HG02885 (cell line): ENCODE results near the gene RPRM.
"Not testable (repeated sequence)": the region's sequence is repeated elsewhere in the genome, so short reads cannot be mapped to it uniquely, and the experiment has no call there.

Experiments used
- ATAC-seq: cut with Tn5 transposase; IDR thresholded peaks from one replicate; pipeline ENCODE4 v1.9.1; 2021; ENCODE audit warnings: mild to moderate bottlenecking; ENCODE audit not compliant: unreplicated experiment, poor library complexity

The RPRM gene

DNA sequence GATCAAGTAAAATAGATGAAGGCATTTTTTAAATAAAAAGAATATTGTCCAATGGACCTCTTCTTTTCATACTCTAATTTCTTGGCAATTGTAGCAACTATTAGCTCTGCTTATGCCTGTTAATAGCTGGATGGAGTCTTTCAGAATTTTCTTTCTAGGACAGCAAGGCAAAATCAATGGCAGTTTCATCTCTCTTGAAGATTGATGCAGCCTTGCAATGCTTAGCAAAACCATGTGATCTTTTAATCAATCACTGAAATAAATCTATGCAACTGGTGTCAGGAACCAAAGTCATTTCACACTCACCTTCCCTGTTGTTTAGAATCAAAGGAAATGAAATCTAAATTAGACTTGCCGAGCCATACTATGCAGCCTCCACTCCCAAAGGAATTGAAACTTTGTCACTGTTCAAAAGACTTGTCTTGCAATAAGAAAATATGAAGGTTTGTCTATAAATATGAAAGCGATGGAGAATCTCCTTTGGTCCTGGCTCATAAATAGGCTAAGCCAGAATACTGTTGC lies 16.2 kb downstream of the RPRM start:
- ATAC-seq, result no peak

DNA sequence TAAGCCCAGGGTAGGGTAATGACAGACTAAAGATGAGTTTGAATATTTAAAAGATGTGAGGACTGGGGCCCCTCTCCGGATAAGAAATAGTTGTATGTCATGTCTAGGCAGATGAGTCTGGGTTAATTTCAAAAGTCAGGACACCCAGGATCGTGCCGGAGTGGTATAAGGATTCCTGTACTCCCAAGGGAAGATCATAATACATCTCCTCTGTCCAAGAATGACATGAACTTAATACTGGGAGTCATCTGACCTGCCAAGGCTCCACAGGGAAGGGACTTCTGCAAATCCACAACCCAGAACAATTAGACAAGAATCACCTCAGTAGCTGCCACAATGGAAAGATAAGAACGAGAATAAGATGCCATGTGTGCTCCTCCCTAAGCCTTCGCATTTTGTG lies 17.1 kb downstream of the RPRM start:
- ATAC-seq, result no peak

DNA sequence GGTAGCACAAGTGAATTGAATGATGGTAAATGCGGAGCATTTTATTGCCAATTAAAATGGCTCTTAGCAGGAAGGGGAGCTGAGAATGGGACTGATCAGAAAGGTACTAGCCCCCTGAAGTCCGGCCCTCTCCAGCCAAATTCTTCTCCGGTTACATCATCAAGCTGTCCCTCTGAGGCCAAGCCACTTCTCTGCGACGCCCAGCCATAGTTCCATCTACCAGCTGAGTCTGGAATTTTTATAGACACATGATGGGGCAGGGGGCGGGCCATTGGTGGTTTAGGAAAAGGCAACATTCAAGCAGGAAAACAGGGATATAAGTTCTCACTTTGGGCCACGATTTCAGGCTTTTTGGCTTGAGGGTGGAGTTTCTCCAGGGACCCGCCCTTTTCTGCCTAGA lies 22.7 kb downstream of the RPRM start:
- ATAC-seq, result no peak

DNA sequence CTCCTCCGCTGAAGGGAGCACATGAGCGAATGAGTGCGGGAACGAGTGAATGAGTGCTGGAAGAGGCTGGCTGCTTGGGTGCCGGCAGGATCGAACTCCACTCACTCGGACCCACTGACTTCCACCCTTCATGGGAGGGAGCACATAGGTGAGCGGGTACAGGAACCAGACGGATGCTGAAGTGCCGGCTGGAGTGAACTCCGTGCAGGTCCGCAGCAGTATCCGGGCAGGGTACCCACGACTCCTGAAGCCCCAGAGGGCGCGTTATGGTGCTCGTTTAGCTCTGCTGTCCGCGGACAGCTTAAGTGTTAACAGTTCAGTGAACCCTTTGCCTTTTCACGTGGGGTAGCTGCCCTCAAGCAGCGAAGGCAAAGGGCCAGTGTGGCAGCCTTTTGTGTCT lies 23.2 kb downstream of the RPRM start:
- no peak for ATAC-seq

DNA sequence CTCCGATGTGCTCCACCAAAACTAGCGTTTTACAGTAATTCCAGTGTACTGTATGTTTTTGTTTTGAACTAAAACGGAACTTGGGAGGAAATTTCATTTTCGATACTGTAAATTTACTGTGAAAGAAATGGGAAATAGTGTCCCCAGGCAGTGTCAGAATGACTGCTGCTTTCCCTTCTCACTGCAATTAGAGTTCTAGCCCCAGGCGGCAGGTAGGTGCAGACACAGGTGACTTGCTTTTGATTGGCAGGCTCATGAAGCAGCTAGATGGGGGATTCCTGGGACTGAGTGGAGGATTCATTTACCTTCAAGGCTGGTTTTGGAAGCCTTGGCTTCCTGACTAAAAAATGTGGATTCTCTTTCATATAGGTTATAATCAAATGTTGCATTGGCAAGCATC lies 27.0 kb downstream of the RPRM start:
- ATAC-seq, result no peak

DNA sequence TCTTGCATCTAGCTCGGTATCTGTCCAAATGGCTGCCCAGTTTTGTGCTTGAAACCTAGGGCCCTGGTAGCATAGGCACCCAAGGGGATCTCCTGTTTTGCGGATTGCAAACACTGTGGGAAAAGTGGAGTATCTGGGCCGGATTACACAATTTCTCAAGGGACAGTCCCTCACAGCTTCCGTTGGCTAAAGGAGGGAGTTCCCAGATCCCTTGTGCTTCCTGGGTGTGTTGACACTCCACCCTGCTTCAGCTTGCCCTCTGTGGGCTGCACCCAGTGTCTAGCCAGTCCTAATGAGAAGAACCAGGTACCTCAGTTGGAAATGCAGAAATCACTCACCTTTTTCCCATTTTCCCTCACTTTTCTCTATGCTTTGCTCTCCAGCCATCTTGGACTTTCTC lies 35.5 kb downstream of the RPRM start:
- ATAC-seq, result no peak

DNA sequence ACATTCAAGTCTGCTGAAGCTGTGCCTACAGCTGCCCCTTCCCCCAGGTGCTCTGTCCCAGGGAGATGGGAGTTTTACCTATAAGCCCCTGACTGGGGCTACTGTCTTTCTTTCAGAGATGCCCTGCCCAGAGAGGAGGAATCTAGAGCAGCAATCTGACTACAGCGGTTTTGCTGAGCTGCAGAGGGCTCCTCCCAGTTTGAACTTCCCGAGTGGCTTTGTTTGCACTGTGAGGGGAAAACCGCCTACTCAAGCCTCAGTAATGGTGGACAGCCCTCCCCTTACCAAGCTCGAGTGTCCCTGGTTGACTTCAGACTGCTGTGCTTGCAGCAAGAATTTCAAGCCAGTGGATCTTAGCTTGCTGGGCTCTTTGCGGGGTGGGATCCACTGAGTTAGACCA lies 35.9 kb downstream of the RPRM start:
- ATAC-seq, result not testable (repeated sequence)

DNA sequence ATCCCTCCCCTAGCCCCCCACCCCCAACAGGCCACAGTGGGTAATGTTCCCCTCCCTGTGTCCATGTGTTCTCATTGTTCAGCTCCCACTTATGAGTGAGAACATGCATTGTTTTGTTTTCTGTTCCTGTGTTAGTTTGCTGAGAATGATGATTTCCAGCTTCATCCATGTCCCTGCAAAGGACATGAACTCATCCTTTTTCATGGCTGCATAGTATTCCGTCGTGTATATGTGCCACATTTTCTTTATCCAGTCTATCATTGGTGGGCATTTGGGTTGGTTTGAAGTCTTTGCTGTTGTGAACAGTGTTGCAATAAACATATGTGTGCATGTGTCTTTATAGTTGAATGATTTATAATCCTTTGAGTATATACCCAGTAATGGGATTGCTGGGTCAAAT lies 38.5 kb downstream of the RPRM start:
- not testable (repeated sequence) for ATAC-seq

DNA sequence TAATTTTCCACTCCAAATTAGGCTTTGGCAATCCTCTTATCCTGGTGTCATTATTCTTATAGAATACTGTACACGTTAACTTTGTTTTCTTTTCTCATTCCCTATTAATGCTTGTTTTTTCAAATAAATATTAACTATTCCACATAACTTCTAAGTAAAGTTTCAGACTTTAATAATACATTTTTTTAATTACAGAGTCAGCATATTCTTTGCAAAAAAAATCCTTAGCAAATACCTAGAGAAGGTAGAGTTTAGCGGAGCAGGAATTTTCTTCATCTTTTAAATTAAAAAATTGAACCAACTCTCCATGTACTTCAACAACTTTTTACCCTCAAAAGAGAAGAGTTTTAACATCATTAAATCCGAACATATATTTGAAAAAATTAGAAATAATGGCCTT lies 45.2 kb downstream of the RPRM start:
- ATAC-seq, result no peak

DNA sequence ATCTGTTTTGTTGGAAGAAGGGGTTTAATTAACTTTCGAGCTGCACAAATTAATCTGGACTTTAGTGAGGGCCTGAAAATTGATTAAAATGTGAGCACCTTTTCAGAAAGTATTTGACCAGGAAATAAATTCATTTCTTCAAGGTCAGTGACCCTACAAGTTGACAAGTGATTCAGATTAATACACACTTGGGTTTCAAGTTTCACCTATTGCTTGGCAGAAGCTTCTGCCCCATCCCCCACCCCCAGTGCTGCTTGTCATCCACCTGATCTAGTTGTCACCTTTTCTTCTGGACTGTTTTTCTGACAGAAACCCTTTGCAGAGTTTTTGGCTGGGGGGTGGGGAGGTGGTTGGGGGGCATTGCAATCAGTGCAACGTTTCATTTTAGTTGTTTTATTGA lies 46.2 kb downstream of the RPRM start:
- no peak for ATAC-seq

DNA sequence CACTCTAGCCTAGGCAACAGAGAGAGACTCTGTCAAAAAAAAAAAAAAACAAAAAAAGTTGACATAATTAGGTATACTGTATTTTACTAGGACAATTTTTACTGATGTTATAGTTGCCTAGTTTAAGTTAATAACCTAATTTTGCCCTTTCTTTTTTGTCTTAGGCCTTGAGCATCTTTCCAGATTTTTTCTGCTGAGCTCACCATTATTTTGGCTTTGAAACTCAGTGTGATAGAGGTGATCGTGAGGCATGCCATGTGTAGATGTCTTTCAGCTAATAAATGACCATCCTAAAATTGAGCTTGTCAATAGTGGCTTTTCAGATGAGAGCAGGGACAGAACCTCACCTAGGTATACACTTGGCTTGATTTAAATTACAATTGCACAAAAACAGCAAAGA lies 47.4 kb downstream of the RPRM start:
- no peak for ATAC-seq
